Neural cell (in vitro differentiated cells): ENCODE data around the gene AP2A2.

Experiments used
- EP300 ChIP-seq: fragments of 450-650 bp; conservative IDR thresholded peaks from 2 replicates; pipeline ENCODE4 v1.6.1; 2014; ENCODE audit warnings: antibody characterized with exemption, mild to moderate bottlenecking, moderate library complexity; ENCODE audit not compliant: poor library complexity, severe bottlenecking
- EZH2 ChIP-seq: fragments of 200-600, 300-800 bp; shearing (Covaris generic), sonication (generic); IDR thresholded peaks from 2 replicates; pipeline ENCODE4 v1.6.1; 2014; ENCODE audit warnings: antibody characterized with exemption, low read length, borderline replicate concordance, mild to moderate bottlenecking; ENCODE audit not compliant: insufficient read depth, poor library complexity, severe bottlenecking
- POLR2AphosphoS5 ChIP-seq: IDR thresholded peaks from 2 replicates; pipeline ENCODE4 v1.6.1; 2012
- TF ChIP-seq, protein P1 (sequence below): fragments of 450-650 bp; IDR thresholded peaks from 2 replicates; pipeline ENCODE4 v1.5.1; 2014; ENCODE audit warnings: antibody characterized with exemption, mild to moderate bottlenecking, moderate library complexity; ENCODE audit not compliant: poor library complexity, severe bottlenecking

- TF ChIP-seq EZH2 (no peak), POLR2AphosphoS5 (no peak), EP300 (no peak)
- TF ChIP-seq, protein P1, sequence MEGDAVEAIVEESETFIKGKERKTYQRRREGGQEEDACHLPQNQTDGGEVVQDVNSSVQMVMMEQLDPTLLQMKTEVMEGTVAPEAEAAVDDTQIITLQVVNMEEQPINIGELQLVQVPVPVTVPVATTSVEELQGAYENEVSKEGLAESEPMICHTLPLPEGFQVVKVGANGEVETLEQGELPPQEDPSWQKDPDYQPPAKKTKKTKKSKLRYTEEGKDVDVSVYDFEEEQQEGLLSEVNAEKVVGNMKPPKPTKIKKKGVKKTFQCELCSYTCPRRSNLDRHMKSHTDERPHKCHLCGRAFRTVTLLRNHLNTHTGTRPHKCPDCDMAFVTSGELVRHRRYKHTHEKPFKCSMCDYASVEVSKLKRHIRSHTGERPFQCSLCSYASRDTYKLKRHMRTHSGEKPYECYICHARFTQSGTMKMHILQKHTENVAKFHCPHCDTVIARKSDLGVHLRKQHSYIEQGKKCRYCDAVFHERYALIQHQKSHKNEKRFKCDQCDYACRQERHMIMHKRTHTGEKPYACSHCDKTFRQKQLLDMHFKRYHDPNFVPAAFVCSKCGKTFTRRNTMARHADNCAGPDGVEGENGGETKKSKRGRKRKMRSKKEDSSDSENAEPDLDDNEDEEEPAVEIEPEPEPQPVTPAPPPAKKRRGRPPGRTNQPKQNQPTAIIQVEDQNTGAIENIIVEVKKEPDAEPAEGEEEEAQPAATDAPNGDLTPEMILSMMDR = no peak
Measured at GRCh38 chr11:971731-972365, 46.2 kb downstream of the AP2A2 start.
